ENCODE data around the gene TOX2.

Gene TOX2

GRCh38 chr20:43941476-43942200, 27.0 kb downstream of the TOX2 start:
- no peak for DNase-seq

GRCh38 chr20:43942201-43942590, 27.5 kb downstream of the TOX2 start:
- no peak for DNase-seq

- DNase-seq, result peak; percentile 77
Observed at GRCh38 chr20:43942667-43943285, 28.1 kb downstream of the TOX2 start.

- no peak for DNase-seq
Observed at GRCh38 chr20:43943725-43944124, 29.1 kb downstream of the TOX2 start.

GRCh38 chr20:43944653-43945235, 30.1 kb downstream of the TOX2 start:
- DNase-seq, result no peak

- no peak for DNase-seq
Observed at GRCh38 chr20:43945391-43946205, 30.9 kb downstream of the TOX2 start.

GRCh38 chr20:43946206-43946491, 31.5 kb downstream of the TOX2 start:
- no peak for DNase-seq

GRCh38 chr20:43946659-43947315, 32.1 kb downstream of the TOX2 start:
- DNase-seq, result no peak

- DNase-seq, result no peak
Observed at GRCh38 chr20:43947316-43947710, 32.7 kb downstream of the TOX2 start.

GRCh38 chr20:43948455-43948854, 33.8 kb downstream of the TOX2 start:
- no peak for DNase-seq

- no peak for DNase-seq
Observed at GRCh38 chr20:43949248-43949647, 34.6 kb downstream of the TOX2 start.

- no peak for DNase-seq
Observed at GRCh38 chr20:43949741-43950618, 35.3 kb downstream of the TOX2 start.

- DNase-seq, result no peak
Observed at GRCh38 chr20:43953919-43954592, 39.4 kb downstream of the TOX2 start.

GRCh38 chr20:43954704-43955061, 40.0 kb downstream of the TOX2 start:
- DNase-seq, result no peak

GRCh38 chr20:43955062-43955749, 40.6 kb downstream of the TOX2 start:
- DNase-seq, result no peak

- no peak for DNase-seq
Observed at GRCh38 chr20:43955750-43956191, 41.1 kb downstream of the TOX2 start.

GRCh38 chr20:43957392-43957791, 42.7 kb downstream of the TOX2 start:
- DNase-seq, result no peak

GRCh38 chr20:43958626-43959025, 44.0 kb downstream of the TOX2 start:
- no peak for DNase-seq

- no peak for DNase-seq
Observed at GRCh38 chr20:43959079-43959919, 44.6 kb downstream of the TOX2 start.

GRCh38 chr20:43959920-43960227, 45.2 kb downstream of the TOX2 start:
- no peak for DNase-seq
